Stimulated activated CD4-positive, alpha-beta T cell treated with anti-CD3 and anti-CD28 coated beads, Interleukin-15, amount 100 ng/mL, for 48 hours (primary cell): ENCODE results near the gene SCAMP1.
"Not testable (repeated sequence)": the region's sequence is repeated elsewhere in the genome, so short reads cannot be mapped to it uniquely, and the experiment has no call there.

Source experiments
- DNase-seq, 2 donors: peaks; one replicate each; pipeline ENCODE4 v3.0.0-alpha.2; 2020; ENCODE audit warnings: low read depth in 2 of 2

SCAMP1 gene, protein sequence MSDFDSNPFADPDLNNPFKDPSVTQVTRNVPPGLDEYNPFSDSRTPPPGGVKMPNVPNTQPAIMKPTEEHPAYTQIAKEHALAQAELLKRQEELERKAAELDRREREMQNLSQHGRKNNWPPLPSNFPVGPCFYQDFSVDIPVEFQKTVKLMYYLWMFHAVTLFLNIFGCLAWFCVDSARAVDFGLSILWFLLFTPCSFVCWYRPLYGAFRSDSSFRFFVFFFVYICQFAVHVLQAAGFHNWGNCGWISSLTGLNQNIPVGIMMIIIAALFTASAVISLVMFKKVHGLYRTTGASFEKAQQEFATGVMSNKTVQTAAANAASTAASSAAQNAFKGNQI

DNA sequence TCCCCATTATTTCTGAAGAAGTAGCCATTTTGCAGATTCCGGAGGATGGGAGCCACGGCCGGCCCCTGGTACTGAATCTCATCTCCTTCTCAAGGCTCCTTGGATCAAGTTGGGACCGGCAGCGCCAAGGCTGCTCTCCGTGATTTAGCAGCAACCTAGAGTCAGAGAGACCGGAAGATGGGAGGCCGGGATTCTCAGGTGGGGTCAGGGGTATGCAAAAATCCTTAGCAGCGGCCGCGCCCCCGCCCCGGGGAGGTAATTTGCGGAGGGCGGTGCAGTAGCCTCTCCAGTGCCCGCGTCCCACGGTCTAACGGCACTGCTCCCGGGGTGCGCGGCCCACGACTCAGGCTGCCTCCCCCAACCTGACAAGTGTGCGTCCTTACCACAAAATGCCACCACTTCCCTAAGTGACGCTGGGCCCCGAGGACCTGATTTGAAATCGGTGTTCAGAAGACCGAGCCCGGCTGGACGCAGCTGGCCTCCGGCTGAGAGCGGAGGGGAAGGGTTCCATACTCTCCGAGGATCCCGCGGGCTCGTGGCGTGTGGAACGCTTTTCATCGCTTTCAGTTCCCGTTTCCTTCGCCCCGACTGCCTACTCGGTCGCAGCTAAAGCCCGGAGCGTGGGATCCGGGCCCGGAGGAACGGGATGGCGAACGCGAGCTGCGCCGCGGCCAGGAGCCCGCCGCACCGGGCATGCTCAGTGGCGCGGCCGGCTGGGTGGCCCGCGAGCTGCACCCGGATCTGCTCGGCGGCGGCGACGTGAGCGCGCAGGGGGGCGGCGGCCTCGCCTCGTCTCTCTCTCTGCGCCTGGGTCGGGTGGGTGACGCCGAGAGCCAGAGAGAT lies at the start of gene SCAMP1:
TSS of gene SCAMP1 (plus strand) at position 787 of the 843 bp plus-strand sequence. CDS start at position 842, 55 bp downstream.
- peak; percentile 80 to 87 for DNase-seq

DNA sequence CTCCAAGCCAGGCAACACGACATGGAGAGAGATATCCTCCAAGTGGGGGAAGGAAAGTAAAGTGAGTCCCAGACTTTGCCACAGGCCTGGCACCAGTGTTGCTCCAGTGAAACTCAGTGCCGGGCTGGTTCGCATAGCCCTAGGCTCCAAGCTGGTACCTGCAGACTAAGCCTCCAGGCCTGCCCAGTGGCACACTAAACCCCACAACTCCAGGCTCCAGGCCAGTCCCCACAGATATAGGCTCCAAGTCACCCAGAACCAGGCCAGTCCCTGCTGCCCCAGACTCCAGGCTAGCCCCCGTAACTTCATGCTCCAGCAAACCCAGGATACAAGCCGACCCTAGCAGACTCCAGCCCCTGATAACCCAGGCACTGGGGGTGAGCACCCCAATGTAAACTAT lies 42.9 kb upstream of the SCAMP1 start:
- DNase-seq, result no peak

DNA sequence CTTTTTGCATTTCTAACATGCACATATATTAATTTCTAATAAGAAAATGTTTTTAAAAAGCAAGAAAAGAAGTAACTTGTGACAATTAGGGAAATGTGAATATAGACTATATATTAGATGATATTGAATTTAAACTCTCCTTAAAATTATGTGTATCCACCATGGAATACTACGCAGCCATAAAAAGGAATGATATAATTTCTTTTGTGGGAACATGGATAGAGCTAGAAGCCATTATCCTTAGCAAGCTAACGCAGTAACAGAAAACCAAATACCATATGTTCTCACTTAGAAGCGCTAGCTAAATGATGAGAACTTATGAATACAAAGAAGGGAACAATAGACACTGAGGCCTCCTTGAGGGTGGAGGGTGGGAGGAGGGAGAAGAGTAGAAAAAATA lies 42.1 kb upstream of the SCAMP1 start:
- no peak for DNase-seq

DNA sequence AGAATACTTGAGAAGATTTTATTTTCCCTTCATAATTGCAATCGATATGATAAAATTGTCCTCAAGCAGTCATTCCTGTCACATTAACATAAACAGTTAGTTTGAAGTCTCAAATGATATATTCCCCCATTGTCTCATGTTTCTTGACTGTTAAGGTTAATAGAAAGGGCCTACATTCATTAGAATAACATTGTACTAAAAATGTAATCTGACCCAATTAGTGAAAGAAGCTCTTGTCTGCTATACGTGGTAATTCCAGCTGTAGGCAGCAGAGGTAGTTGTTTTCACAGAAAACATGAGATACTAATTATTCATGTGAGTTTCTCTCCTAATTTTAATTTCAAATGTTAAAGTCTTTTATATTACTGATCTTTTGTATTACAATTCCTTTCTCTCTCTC lies 40.0 kb upstream of the SCAMP1 start:
- no peak for DNase-seq

- DNase-seq, result no peak
Observed at GRCh38 chr5:78323241-78323640, 37.2 kb upstream of the SCAMP1 start.

DNA sequence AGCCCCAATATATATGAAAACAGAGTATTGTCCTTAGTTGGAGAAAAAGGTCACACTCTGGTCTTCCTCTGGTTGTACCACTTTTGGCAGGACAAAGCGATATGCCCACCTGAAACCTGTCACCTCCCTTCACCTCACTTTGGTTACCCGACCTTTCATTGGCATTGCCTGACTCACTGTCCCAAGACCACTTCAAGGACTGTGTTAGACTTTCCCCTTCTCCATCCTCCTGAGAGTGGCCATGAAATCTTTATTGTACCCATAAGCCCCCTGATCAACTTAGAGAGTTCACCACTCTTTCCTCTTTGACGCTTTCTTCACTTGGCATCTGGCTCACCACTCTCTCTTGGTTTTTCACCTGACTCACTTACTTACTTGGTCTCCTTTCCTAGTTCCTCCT lies 33.5 kb upstream of the SCAMP1 start:
- DNase-seq, result no peak

DNA sequence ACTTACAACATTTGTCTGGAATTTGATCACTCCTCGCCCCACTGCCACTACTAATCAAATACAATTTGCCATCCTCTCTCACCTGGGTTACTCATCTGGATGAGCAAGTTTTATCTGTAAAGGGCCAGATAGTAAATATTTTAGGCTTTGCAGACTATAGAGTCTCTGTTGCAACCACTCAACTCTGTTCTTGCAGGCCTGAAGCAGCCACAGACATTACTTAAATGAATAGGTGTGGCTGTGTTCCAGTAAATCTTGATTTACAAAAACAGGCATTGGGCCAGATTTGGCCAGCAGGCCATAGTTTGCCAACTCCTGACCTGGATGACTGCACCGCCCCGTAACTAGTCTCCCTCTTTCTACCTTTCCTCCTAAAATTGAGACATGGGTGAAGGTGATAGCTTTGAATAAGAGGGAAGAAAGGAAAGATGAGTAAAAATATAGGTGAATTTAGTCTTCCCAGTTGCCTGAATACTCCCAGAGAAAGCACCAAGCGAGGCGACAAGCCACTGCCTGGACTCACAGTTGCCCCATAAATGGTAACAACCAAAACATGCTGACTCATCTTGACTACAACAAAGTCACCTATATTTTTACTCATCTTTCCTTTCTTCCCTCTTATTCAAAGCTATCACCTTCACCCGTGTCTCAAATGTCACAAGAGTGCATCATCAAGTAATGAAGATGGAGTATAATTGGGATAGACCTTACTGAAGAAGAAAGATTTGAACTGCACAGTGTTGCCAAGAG lies 32.5 kb upstream of the SCAMP1 start:
- no peak for DNase-seq

GRCh38 chr5:78328585-78329173 lies 31.7 kb upstream of the SCAMP1 start:
- no peak for DNase-seq

DNA sequence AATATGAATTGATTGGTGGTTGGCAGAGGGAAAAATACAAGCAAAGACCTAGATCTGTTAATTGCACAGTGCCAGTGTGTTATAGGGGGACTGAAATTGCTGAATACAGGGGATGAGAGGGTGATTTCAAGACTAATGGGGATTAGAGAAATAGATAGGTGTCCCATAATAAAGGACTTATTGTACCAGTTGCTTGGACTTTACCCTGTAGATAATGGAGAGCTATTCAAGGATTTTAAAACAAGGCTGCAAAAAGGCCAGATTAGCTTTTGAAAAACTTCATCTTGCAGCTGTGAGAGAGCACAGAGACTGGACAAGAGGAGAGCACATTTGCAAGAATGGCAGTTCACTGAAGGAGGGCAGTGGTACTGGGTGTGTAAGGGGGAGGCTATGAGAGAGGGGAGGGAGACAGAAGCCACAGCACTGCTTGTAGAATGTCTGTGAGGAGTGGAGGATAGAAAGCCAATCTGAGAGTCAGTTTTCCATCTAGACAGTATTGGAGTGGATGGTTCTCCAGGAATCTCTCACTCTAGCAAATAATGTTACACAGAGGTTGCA lies 28.8 kb upstream of the SCAMP1 start:
- DNase-seq, result no peak

DNA sequence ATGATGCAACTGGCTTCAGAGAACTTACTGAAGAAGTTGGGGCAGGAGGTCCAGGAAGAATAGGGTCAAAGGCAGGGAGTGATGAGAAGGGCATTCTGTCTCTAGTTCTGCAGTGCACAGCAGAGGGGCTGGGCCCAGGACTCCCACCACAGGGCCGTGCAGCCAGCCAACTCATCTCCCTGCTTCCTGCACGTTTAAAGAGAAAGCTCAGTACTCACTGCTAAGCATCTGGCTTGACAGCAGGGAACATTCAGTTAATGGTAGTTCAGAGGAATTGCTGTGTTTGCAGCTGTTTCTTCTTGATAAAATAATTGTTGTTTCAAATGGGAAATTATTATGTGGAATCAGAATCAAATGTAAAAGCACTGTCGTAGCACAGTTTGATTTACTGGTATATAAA lies 25.6 kb upstream of the SCAMP1 start:
- DNase-seq, result no peak

DNA sequence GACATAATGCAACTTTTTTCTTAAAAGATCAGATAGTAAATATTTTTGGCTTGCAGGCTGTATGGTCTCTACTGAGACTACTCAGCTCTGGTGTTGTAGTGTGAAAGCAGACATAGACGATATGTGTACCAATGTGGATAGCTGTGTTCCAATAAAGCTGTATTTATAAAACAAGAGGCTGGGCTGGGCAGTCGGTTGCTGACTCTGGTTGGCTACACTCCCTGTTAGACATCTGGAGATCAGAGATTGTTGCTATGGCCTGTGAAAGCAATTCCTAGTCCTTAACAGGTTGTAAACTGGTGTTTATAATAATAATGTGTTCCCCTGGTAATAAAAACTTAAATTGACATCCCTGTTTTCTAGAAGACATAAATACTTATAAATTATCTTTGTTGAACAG lies 24.4 kb upstream of the SCAMP1 start:
- DNase-seq, result no peak

DNA sequence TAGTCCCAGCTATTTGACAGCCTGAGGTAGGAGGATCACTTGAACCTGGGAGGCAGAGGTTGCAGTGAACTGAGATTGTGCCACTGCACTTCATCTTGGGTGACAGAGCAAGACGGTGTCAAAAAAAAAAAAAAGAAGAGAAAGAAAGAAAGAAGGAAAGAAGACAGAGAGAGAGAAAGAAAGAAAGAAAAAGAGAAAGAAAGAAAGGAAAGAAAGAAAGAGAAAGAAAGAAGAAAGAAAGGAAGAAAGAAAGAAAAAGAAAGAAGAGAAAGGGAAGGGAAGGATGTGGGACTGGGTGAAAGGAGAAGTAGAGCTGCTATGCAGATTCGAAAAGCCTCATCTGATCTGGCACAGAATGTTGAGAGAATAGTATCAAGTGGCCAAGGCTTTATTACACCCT lies 23.7 kb upstream of the SCAMP1 start:
- DNase-seq, result no peak

GRCh38 chr5:78339617-78340436 lies 20.6 kb upstream of the SCAMP1 start:
- no peak for DNase-seq

GRCh38 chr5:78341440-78341839 lies 19.0 kb upstream of the SCAMP1 start:
- DNase-seq, result no peak

- no peak for DNase-seq
Observed at GRCh38 chr5:78345485-78345884, 14.9 kb upstream of the SCAMP1 start.

DNA sequence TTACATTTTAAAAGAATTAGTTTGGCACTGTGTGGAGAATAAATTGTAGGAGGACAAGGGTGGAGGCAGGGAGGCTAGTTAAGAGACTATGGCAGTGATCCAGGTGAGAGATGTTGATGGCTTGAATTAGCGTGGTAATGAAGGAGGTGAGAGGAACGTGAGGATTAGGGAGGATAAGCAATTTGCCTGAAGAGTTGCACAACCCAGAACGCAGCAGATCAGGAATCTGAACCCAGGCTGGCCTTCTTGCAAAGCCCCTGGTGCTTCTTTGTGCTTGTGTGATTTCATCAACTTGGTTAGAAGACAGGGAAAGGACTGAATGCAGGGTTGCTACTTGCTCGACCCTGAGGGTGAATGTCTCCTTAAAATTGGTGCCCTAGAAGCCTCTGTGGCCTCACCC lies 6.9 kb upstream of the SCAMP1 start:
- no peak for DNase-seq

GRCh38 chr5:78354066-78354670 lies 6.2 kb upstream of the SCAMP1 start:
- DNase-seq, result no peak

DNA sequence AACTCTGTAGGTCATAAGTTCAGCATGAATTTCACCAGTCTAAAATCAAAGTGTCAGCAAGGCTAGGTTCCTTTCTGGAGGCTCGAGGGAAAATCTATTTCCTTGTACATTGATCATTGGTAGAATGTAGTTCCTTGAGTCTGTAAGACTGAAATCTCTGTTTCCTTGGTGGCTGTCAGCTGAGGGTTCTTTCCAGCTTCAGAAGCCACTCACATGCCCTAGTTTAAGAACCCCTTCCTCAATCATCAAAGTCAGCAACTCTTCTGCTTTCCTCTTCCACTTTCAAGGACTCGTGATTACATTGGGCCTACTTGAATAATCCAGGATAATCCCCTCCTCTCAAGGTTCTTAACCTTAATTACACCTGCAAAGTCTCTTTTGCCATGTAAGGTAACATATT lies 4.9 kb upstream of the SCAMP1 start:
- DNase-seq, result no peak

GRCh38 chr5:78359455-78359830 lies 974 bp upstream of the SCAMP1 start:
- DNase-seq, result not testable (repeated sequence)

DNA sequence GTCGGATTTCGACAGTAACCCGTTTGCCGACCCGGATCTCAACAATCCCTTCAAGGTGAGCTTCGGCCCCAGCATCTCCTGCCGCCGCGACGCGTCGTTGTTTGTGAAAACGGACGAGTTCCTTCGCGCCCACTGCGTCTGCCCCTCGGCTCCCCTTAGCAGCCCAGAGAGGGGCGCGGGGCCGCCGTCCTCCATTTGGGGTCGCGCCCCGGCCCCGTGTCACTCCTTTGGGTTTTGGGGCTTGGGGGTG lies 182 bp downstream of the SCAMP1 start:
- DNase-seq, result no peak
